Ovary (tissue), 10 donors: ENCODE data around the gene ZDHHC21. TPM values are rescaled to one million over a fixed set of nuclear protein-coding genes. Genes with fewer than 3 reads are reported as not detected.

Experiments used
- DNase-seq, 5 donors: peaks; one replicate each; pipeline ENCODE4 v3.0.0-alpha.2; 2019 to 2020
- H3K27ac ChIP-seq, 2 donors: fragments of 200-600 bp; one replicate each; pipeline versions ENCODE4 v1.5.1 to v1.8.0; 2019 to 2022
- H3K27me3 ChIP-seq: fragments of 200-600 bp; one replicate; pipeline ENCODE4 v1.8.0; 2022
- H3K36me3 ChIP-seq: fragments of 200-600 bp; sonication (generic); one replicate; pipeline ENCODE4 v1.5.1; 2019
- H3K4me1 ChIP-seq: one replicate; pipeline ENCODE4 v1.8.1; 2013; ENCODE audit warnings: mild to moderate bottlenecking, moderate library complexity; ENCODE audit not compliant: insufficient read depth
- H3K4me3 ChIP-seq: fragments of 200-600 bp; sonication (generic); one replicate; pipeline ENCODE4 v1.5.1; 2017
- H3K9me3 ChIP-seq, 2 donors: fragments of 200-600 bp in 1 of 2; sonication (generic) in 1 of 2; one replicate each; pipeline versions ENCODE4 v1.5.1 to v1.8.1; 2013 to 2019; ENCODE audit warnings: mild to moderate bottlenecking in 1 of 2, moderate library complexity in 1 of 2
- CTCF ChIP-seq, 3 donors: fragments of 450-650 bp in 2 of 3; fragments of 200-600 bp in 1 of 3; IDR thresholded peaks; one replicate each; pipeline versions ENCODE4 v1.5.1 to v1.8.0; 2016 to 2022; ENCODE audit warnings: antibody characterized with exemption in 3 of 3, mild to moderate bottlenecking in 1 of 3
- EP300 ChIP-seq: sonication (generic); formaldehyde crosslinking; IDR thresholded peaks from one replicate; pipeline ENCODE4 v1.6.1; 2017; ENCODE audit warnings: antibody characterized with exemption
- POLR2A ChIP-seq: fragments of 450-650 bp; IDR thresholded peaks from one replicate; pipeline ENCODE4 v1.6.1; 2017; ENCODE audit warnings: antibody characterized with exemption, mild to moderate bottlenecking, moderate library complexity
- WGBS, 3 donors: extraction: QIAGEN DNeasy Blood & Tissue Kit in 1 of 3; methylation state at CpG; one replicate each; pipeline versions ENCODE4 v1.1.5 to v1.1.7; 2013 to 2017; 5-methylcytosine and 5-hydroxymethylcytosine counted together
- intact Hi-C, 4 donors: fragments of 100-400 bp; cut with DNase I; formaldehyde crosslinking; loops; one replicate each; pipeline versions ENCODE4 v1.11.0 to v1.15.1; 2022 to 2023
- long read RNA-seq, 3 donors: library from polyadenylated mRNA in 2 of 3; unstranded in 2 of 3; transcript quantifications; one replicate each; pipeline ENCODE4 v2.0.0 and lab custom pipeline, GENCODE V29; 2021 to 2026
- polyA plus RNA-seq, 2 donors: library from polyadenylated mRNA; stranded (reverse); fragments of 200-250 nt in 1 of 2; fragments of 350-450 nt in 1 of 2; fragmentation: Illumina TruSeq in 1 of 2; extraction: RNeasy Lipid Tissue Mini Kit (QIAGEN cat#74804) in 1 of 2; gene quantifications; one replicate each; pipeline ENCODE4 v1.2.3, GENCODE V29; 2013 to 2014
- total RNA-seq, 7 donors: library from RNA; depleted of rRNA in 2 of 7; stranded (reverse); fragments of >200 nt in 2 of 7; fragmentation: NEBNext Ultra II Directional in 3 of 7; extraction: Animal tissue kit (Norgen Biotek cat#: 25700) in 3 of 7; gene quantifications; one replicate each; pipeline versions ENCODE4 v1.1.0 to v1.2.4, GENCODE V29; 2016 to 2023
- donor health status: DM: no; HTN: no; CAD: no; lungs with moderate emphysema.
- donor health status: DM: no; HTN: no; CAD: no.
- donor health status: Bipolar disorder and iron deficiency.
- donor health status: DM: yes; HTN: yes; CAD: no.
- donor health status: DM: no; HTN: no; CAD: no.
- donor health status: DM: yes; HTN: yes; CAD: no.

ZDHHC21 gene
- 10 to 100 TPM in 1 of 7 donors, 1 to 10 TPM in 6; 7.1 to 14.9 (median 8.9) TPM for total RNA-seq
- polyA plus RNA-seq = 1 to 10 TPM; 2.3 to 4.7 TPM
- long read RNA-seq, donor 1, full-length matches to known transcripts = 1 of 6 reads
- long read RNA-seq, donor 1, partial matches to known transcripts = 1 of 6 reads
- long read RNA-seq, donor 1, other reads (novel, unspliced or antisense) = 4 of 6 reads
- long read RNA-seq, donor 2, full-length matches to known transcripts = 1 of 1 reads
- long read RNA-seq, donor 2, partial matches to known transcripts = 0 of 1 reads
- long read RNA-seq, donor 2, other reads (novel, unspliced or antisense) = 0 of 1 reads
- long read RNA-seq, donor 3, full-length matches to known transcripts = 3 of 9 reads
- long read RNA-seq, donor 3, partial matches to known transcripts = 2 of 9 reads
- long read RNA-seq, donor 3, other reads (novel, unspliced or antisense) = 4 of 9 reads

GRCh38 chr9:14693251-14693861, at the start of gene ZDHHC21:
ZDHHC21 (minus strand) TSS chr9:14693432; CDS start chr9:14674340, 19,092 bp downstream.
- Histone ChIP-seq H3K4me1 (no peaks in the 10 kb centered on the region), H3K4me3 (peak within 1 kb of the TSS; percentile 82), H3K36me3 (no peaks in the 10 kb centered on the region), H3K27me3 (no peaks in the 10 kb centered on the region), H3K27ac (no peak within 1 kb of the TSS), H3K9me3 (no peaks in the 10 kb centered on the region)
- WGBS, 3 donors = 1 to 3% (median 2%) methylated on average over 40 to 50 of the region's 50 CpGs
- TF ChIP-seq CTCF (IDR thresholded peaks at IDR 0.05) (no peak), POLR2A (no peak), EP300 (no peak)
- intact Hi-C loops = no loop called here
- DNase-seq = peak; percentile 49 to 80 (median 64)

- DNase-seq = no peak
- no peaks in the 10 kb centered on the region for H3K36me3 ChIP-seq
- no peak overlapping the region for H3K27ac ChIP-seq
- intact Hi-C loops = no loop called here
- H3K4me3 ChIP-seq = no peak overlapping the region
- 90 to 92% (median 90%) methylated on average over 3 of the region's 3 CpGs for WGBS, 3 donors
- no peaks in the 10 kb centered on the region for H3K9me3 ChIP-seq
- TF ChIP-seq POLR2A (no peak), CTCF (IDR thresholded peaks at IDR 0.05) (no peak), EP300 (no peak)
- no peaks in the 10 kb centered on the region for H3K4me1 ChIP-seq
- H3K27me3 ChIP-seq = no peaks in the 10 kb centered on the region
These were observed 48.1 kb upstream of the ZDHHC21 start for GRCh38 chr9:14741369-14741768.

- intact Hi-C loops = no loop called here
- DNase-seq = no peak
- 74 to 89% (median 88%) methylated on average over 5 of the region's 5 CpGs for whole genome bisulfite sequencing, 3 donors
- no peaks in the 10 kb centered on the region for H3K36me3 ChIP-seq
- H3K27me3 ChIP-seq = no peaks in the 10 kb centered on the region
- H3K4me3 ChIP-seq = no peak overlapping the region
- TF ChIP-seq CTCF (IDR thresholded peaks at IDR 0.05) = no peak
- H3K27ac ChIP-seq = no peak overlapping the region
- H3K9me3 ChIP-seq = no peaks in the 10 kb centered on the region
- H3K4me1 ChIP-seq = no peaks in the 10 kb centered on the region
These were observed 39.9 kb upstream of the ZDHHC21 start for GRCh38 chr9:14733133-14733532.

- no peaks in the 10 kb centered on the region for H3K4me1 ChIP-seq
- H3K36me3 ChIP-seq = no peaks in the 10 kb centered on the region
- no peak overlapping the region for H3K27ac ChIP-seq
- WGBS, 3 donors = 93 to 100% (median 97%) methylated on average over 1 of the region's 1 CpG
- no peaks in the 10 kb centered on the region for H3K9me3 ChIP-seq
- no peaks in the 10 kb centered on the region for H3K27me3 ChIP-seq
- DNase-seq = no peak
- no peak for TF ChIP-seq EP300
- no peak for TF ChIP-seq POLR2A
- TF ChIP-seq CTCF (IDR thresholded peaks at IDR 0.05) = no peak
- intact Hi-C loops = no loop called here
- H3K4me3 ChIP-seq = no peak overlapping the region
These were observed 38.2 kb upstream of the ZDHHC21 start for GRCh38 chr9:14731294-14731981.
